HUDEP-2 (cell line): ENCODE results near the gene KAZN.
A peak's percentile ranks its signal among the peaks of the same experiment; 100 is the strongest.

ENCODE experiments used
- DNase-seq, 76 experiments: peaks; one replicate each; lab custom pipeline; 2025; ENCODE audit not compliant: unreplicated experiment in 76 of 76; lab: John Stamatoyannopoulos, UW

Gene KAZN

GRCh38 chr1:15141935-15142539 is 543.6 kb downstream of the KAZN start:
- no peak for DNase-seq

DNA sequence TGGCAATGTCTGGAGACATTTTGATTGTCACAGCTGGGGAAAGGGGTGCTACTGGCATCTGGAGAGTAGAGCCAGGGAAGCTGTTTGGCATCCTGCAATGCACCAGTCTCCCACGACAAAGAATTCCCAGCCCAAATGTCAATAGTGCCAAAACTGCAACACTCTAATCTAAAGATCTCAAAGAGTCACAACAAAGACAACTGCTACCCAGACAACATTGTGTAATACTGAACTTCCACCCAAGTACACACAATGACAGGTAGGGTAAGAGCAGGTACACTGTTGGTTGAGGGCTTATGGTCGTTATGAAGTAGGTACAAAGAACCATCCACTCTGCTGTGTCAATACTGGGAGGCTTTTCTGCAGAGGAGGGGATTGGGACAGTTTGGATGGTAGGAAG is 546.8 kb downstream of the KAZN start:
- no peak for DNase-seq

DNA sequence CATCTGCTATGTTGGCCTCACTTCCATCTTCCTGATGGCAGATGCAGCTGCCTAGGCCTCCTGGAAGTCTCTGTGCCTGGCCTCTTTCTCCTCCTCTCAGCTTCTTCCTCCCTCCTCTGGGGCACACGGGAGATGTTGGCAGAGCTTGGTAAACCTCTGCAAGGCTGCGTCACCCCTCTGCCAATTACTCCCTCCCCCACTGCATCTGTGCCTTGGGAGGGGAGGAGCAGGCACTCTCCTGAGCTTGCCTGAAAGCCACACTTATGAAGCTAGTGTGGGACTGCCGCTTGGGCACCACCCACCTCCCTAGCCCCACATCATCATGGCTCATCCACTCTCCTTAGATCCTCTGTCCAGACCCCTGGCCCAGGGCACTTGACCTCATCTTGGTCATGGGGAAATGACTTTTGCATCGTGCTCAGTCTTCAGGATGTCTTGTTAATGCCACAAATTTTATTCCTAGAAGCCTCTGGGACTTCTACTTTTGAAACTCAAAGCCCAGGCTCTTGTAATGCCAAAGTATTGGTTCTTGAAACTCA is 547.7 kb downstream of the KAZN start:
- no peak for DNase-seq

GRCh38 chr1:15146971-15147376 is 548.5 kb downstream of the KAZN start:
- DNase-seq, result no peak

- no peak for DNase-seq
These were observed 549.5 kb downstream of the KAZN start for GRCh38 chr1:15148004-15148403.

DNA sequence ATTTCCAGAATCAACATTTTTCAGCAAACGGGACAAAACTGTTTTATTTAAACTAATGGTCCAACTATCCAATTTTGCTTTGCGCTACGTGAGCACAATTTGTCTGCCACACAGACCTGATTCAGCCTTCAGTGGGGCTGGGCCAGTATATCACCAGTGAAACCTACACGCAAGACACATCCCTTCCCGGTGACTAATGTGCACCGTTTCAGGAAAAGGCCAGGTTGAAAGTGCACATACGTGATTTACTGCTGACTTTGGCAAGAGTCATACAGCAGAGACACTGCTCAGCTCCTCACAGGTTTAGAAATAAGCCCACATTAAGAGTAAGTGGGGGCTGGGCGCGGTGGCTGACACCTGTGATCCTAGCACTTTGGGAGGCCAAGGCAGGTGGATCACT is 550.0 kb downstream of the KAZN start:
- DNase-seq, result no peak

GRCh38 chr1:15148941-15149340 is 550.5 kb downstream of the KAZN start:
- no peak for DNase-seq

DNA sequence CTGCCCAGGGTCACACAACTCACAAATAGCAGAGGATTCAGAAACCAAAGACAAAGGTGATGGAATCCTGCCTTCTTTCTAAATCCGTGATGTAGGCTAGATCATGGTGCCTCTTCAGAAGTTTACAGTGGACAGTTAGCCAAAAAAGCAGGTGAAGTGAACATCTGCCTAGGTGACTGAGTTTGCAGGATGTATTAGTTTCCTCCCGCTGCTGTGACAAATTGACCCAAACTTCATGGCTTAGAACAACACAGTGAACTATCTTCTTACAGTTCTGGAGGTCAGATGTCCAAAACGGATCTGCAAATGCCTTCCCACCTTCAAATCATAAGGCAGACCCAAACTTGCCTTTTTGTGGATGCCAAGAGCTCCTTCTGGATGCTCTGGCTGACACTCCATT is 551.9 kb downstream of the KAZN start:
- DNase-seq, result no peak

DNA sequence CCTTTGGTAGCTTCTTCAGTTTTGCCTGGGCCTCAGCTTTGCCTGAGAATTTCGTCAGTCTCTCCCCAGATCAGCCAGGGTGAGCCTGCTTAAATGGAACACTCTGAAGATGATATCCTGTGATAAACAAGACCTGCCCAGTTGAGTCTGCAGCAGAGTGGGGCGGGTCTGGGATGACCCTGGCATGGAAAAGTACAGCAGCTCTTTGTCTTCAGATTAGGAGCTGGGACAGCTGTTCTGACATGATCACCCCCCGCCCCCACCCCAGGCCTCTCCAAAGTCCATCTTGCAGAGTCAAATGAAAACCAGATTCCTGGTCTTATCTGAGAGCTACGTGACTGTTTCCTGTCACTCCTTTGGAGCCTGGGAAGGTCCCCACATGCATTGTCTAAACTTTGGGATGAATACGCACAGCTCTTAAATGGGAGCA is 552.9 kb downstream of the KAZN start:
- DNase-seq, result no peak

- no peak for DNase-seq
These were observed 553.4 kb downstream of the KAZN start for GRCh38 chr1:15151871-15152270.

GRCh38 chr1:15152318-15153183 is 554.1 kb downstream of the KAZN start:
- peak in 15 of 76 experiments; percentile 1 to 18 (median 6) for DNase-seq

DNA sequence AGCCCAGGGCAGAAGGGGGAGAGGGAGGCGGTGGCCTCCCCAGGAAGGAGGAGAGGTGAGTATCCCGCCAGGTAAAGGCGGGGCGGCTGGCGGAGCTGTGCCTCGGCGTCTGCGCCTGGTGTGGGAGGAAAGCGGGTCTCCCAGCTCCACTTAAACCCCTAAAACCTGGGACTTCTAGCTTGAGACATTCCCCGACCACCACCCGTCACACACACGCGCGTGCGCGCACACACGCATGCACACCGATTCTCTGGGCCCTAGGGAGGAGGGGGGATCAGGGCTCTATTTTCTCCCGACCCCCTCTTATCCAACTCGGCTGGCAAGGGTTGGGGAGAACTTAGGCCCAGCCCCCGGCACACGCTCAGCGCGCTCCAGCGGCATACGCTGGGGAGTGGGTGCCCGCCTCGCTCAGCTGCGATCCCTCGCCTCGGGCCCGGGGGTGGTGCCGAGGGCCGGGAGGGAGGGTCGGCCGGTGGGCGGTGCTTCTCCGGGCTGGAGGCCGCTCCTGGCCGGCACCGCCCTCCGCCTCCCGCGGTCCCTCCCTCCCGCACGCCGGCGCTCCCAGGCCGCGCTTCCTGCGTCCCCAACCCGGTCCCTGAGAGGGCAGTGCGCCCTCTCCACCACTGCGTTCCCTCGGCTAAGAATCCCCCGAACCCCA is 554.8 kb downstream of the KAZN start, which contains the start of gene TMEM51:
TMEM51 (plus strand) TSS at position 564 of the 658 bp plus-strand sequence. CDS start 61,341 bp downstream, outside the sequence.
- DNase-seq, result no peak

DNA sequence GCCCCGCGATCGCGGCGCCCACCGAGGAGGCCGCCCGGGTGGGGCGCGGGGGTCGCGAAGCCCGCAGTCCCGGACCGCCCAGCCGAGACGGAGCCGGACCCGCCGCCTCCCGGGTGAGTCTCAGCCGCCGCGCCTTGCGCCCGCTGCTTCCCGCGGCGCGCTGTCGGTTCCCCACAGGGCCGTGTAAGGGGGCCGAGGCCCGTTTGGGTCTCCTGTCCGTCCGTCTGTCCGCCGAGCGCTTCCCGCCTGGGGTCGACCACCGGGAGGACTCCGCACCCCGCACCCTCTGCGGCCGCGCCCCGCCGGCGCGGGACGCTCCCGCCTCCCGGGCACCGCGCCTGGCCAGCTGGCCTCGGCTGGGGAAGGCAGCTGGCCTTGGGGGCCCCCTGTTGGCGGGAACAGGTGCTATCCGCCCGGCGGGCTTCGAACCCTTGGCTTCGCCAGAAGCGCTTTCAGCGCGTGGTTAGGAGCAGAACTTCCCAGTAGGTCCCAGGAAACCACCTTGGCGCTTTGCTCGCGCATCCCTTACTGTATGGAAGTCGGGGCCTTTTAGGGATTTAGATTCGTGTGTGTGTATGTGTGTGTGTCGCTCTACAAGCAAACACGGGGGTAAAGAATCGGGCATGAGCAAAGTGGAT is 555.5 kb downstream of the KAZN start:
- peak in 33 of 76 experiments; percentile 2 to 47 (median 9) for DNase-seq

- DNase-seq, result no peak
These were observed 556.1 kb downstream of the KAZN start for GRCh38 chr1:15154480-15155036.

- no peak for DNase-seq
These were observed 556.7 kb downstream of the KAZN start for GRCh38 chr1:15155191-15155590.

DNA sequence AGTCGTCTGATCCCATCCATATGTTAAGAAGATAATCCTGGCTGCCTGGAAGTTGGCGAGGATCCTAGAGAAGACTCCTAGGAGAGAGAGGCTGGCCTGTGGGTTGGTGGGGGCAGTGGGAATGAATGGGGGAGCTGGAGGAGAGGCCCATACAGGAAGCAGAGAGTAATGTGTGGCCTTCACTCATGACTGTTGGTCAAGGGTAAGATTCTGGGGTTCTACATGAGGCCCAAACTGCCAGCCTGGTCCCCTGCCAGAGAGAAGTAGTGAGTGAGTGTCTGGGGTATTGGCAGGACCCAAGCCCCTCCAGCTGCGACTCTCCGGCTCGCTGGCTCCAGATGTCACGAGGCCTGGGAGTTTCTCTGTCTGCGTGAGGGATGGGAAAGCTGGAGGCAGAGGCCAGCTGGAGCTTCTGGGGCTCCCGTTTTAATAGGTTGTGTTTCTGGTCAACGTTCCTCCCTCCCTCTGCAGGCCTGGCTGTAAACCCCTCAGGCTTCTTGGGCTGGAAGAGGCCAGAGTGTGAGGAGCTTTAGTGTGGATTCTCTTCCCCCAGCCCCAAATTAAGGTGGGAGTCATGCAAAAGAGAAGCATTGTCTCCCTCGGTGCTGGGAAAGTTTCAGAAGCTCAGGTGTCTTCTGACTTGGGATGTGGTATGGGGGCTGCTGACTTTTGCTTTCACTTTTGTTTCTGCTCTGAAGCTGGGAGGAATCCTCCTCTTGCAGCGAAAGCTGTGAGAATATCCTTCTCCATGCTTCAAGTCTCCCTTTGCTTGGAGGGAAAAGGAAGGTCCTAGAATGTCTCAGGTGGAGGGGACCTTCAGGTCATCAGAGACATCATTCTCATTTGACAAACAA is 557.6 kb downstream of the KAZN start:
- DNase-seq, result no peak

DNA sequence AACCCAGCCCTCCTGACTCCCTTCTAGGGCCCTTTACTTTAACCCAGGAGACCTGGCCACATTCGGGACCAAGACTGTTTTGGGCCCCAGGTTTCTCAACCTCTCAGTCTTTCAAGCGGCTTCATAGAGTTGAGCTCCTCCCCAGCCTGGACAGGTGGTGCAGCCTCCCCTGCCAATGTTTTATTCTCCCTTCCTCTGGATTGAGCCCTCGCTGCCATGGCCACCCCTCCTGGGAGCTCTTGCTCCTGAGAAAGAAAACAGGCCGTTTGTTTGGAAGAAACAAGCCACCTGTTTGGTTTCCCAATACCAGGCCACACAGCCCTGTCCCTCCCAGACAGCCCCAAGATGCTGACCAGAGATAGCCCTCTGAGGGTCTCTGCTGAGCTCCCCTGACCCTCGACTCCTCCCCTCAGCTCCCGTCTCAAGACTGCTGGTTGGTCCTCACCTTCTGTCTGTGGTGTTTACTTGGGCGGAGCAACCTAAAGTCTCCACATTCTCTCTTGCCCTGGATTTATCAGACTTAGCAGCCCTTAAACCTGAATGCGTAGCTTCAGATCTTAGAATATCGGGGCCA is 558.4 kb downstream of the KAZN start:
- DNase-seq, result no peak

GRCh38 chr1:15157524-15158399 is 559.3 kb downstream of the KAZN start:
- no peak for DNase-seq
